Measurements from ENCODE around the gene EGFR. TPM values are rescaled to one million over a fixed set of nuclear protein-coding genes. Genes with fewer than 3 reads are reported as not detected.

EGFR gene
- total and polyA plus RNA-seq, 7 donors, result 3.6 to 61.5 (median 35.6) TPM

- WGBS, 2 donors, result 84% methylated on average over 8 of the region's 8 CpGs
- TF ChIP-seq CTCF (IDR thresholded peaks at IDR 0.05) (no peak), POLR2AphosphoS5 (IDR thresholded peaks at IDR 0.05) (no peak), EP300 (IDR thresholded peaks at IDR 0.05) (no peak), POLR2A (IDR thresholded peaks at IDR 0.05) (no peak)
- intact Hi-C loops (cut with DNase I), result loop anchor here (10.0 kb wide), 1 partner anchor 56 kb away; no protein-coding TSS in a partner anchor
Measured at GRCh38 chr7:55198634-55199392, 180.0 kb downstream of the EGFR start.

GRCh38 chr7:55199418-55199817, 180.6 kb downstream of the EGFR start:
- Histone ChIP-seq H3K4me3 (no peak overlapping the region), H3K4me1 (peaks cover 0 to 15% (median 2%) of the 10 kb centered on the region in 4 donors), H3K27me3 (no peaks in the 10 kb centered on the region), H3K27ac (peak overlapping the region in 2 of 4 donors; percentile 15 to 17), H3K36me3 (peaks cover 26 to 63% (median 36%) of the 10 kb centered on the region in 4 donors), H3K9me3 (no peaks in the 10 kb centered on the region)
- DNase-seq, result no peak
- intact Hi-C loops (cut with DNase I), result loop anchor here (10.0 kb wide), 1 partner anchor 55 kb away; no protein-coding TSS in a partner anchor
- 71 to 89% methylated on average over 1 of the region's 1 CpG for WGBS, 2 donors
- TF ChIP-seq EP300 (IDR thresholded peaks at IDR 0.05) (no peak), CTCF (IDR thresholded peaks at IDR 0.05) (no peak), POLR2A (IDR thresholded peaks at IDR 0.05) (no peak), POLR2AphosphoS5 (IDR thresholded peaks at IDR 0.05) (no peak)

More at GRCh38 chr7:55198634-55199392, 180.0 kb downstream of the EGFR start:
- Histone ChIP-seq H3K27ac (peak overlapping the region in 1 of 4 donors; percentile 15), H3K4me3 (no peak overlapping the region), H3K9me3 (no peaks in the 10 kb centered on the region), H3K36me3 (peaks cover 20 to 62% (median 33%) of the 10 kb centered on the region in 4 donors), H3K27me3 (no peaks in the 10 kb centered on the region), H3K4me1 (peaks cover 0 to 15% (median 2%) of the 10 kb centered on the region in 4 donors)
- no peak for DNase-seq

- peaks cover 0 to 15% (median 2%) of the 10 kb centered on the region in 4 donors for H3K4me1 ChIP-seq
- WGBS, 2 donors, result 93 to 94% methylated on average over 11 of the region's 11 CpGs
- TF ChIP-seq EP300 (IDR thresholded peaks at IDR 0.05) (no peak), POLR2A (IDR thresholded peaks at IDR 0.05) (no peak), POLR2AphosphoS5 (IDR thresholded peaks at IDR 0.05) (no peak)
- DNase-seq, result no peak
- H3K27ac ChIP-seq, result no peak overlapping the region
- H3K36me3 ChIP-seq, result peaks cover 36 to 70% (median 45%) of the 10 kb centered on the region in 4 donors
- H3K27me3 ChIP-seq, result no peaks in the 10 kb centered on the region
- intact Hi-C loops (cut with DNase I), result no loop called here
- no peak overlapping the region for H3K4me3 ChIP-seq
- no peaks in the 10 kb centered on the region for H3K9me3 ChIP-seq
Measured at GRCh38 chr7:55200441-55200840, 181.6 kb downstream of the EGFR start.

GRCh38 chr7:55202150-55202913, 183.5 kb downstream of the EGFR start:
- no peak for TF ChIP-seq POLR2AphosphoS5 (IDR thresholded peaks at IDR 0.05)
- H3K27me3 ChIP-seq, result no peaks in the 10 kb centered on the region
- no peaks in the 10 kb centered on the region for H3K9me3 ChIP-seq
- no peak overlapping the region for H3K27ac ChIP-seq
- DNase-seq, result no peak
- 84 to 86% methylated on average over 13 of the region's 13 CpGs for WGBS, 2 donors
- peaks cover 41 to 89% (median 57%) of the 10 kb centered on the region in 4 donors for H3K36me3 ChIP-seq
- peaks cover 0 to 15% (median 2%) of the 10 kb centered on the region in 4 donors for H3K4me1 ChIP-seq
- intact Hi-C loops (cut with DNase I), result no loop called here
- H3K4me3 ChIP-seq, result no peak overlapping the region

- H3K4me1 ChIP-seq, result peaks cover 0 to 15% (median 2%) of the 10 kb centered on the region in 4 donors
- H3K36me3 ChIP-seq, result peaks cover 50 to 98% (median 59%) of the 10 kb centered on the region in 4 donors
- no peak overlapping the region for H3K4me3 ChIP-seq
- no peaks in the 10 kb centered on the region for H3K27me3 ChIP-seq
- no peak for DNase-seq
- H3K27ac ChIP-seq, result no peak overlapping the region
- no peaks in the 10 kb centered on the region for H3K9me3 ChIP-seq
- WGBS, 2 donors, result 90 to 92% methylated on average over 7 of the region's 7 CpGs
- intact Hi-C loops (cut with DNase I), result no loop called here
- TF ChIP-seq CTCF (IDR thresholded peaks at IDR 0.05), result no peak
- TF ChIP-seq EP300 (IDR thresholded peaks at IDR 0.05), result no peak
- no peak for TF ChIP-seq POLR2AphosphoS5 (IDR thresholded peaks at IDR 0.05)
- no peak for TF ChIP-seq POLR2A (IDR thresholded peaks at IDR 0.05)
Measured at GRCh38 chr7:55203300-55203699, 184.5 kb downstream of the EGFR start.

All from sigmoid colon (tissue), 7 donors.